CD4-positive, alpha-beta T cell (primary cell): ENCODE results near the gene TFPI. TPM values are rescaled to one million over a fixed set of nuclear protein-coding genes. Genes with fewer than 3 reads are reported as not detected.

Source experiments
- ATAC-seq: fragments of 200-7000 bp; cut with Tn5 transposase; one replicate; pipeline ENCODE4 v1.10.0; 2022; ENCODE audit warnings: mild to moderate bottlenecking; ENCODE audit not compliant: poor library complexity
- CTCF ChIA-PET: fragments of 350-600 bp; sonication (Branson Sonifier 250); formaldehyde crosslinking; loops from one replicate; lab custom pipeline; 2021; ENCODE audit warnings: antibody characterized with exemption, inconsistent platforms; lab: Charles Lee
- POLR2A ChIA-PET: fragments of 350-600 bp; sonication (Branson Sonifier 250); formaldehyde crosslinking; loops from one replicate; lab custom pipeline; 2021; ENCODE audit warnings: antibody characterized with exemption, inconsistent platforms; lab: Charles Lee
- DNase-seq, 14 experiments: peaks; one replicate each; pipeline ENCODE4 v3.0.0-alpha.2; 2013 to 2020; ENCODE audit warnings: mixed read lengths in 2 of 14
- H3K27ac ChIP-seq, 2 donors: one replicate each; pipeline versions ENCODE4 v1.5.1 to v1.7.0; 2013; ENCODE audit warnings: low read length in 2 of 2, low read depth in 1 of 2, mild to moderate bottlenecking in 1 of 2
- H3K27me3 ChIP-seq, 2 experiments: 1 replicate in 1 of 2; 2 replicates in 1 of 2; pipeline versions ENCODE4 v1.6.1 to v1.7.0; 2013; ENCODE audit warnings: low read length in 2 of 2, control low read depth in 1 of 2, mild to moderate bottlenecking in 1 of 2, moderate library complexity in 1 of 2; ENCODE audit not compliant: insufficient read depth in 2 of 2, control insufficient read depth in 1 of 2
- H3K36me3 ChIP-seq: one replicate; pipeline ENCODE4 v1.6.1; 2013; ENCODE audit warnings: low read length, control low read depth; ENCODE audit not compliant: insufficient read depth
- H3K4me1 ChIP-seq: one replicate; pipeline ENCODE4 v1.6.1; 2013; ENCODE audit warnings: low read length, control low read depth; ENCODE audit not compliant: insufficient read depth
- H3K4me3 ChIP-seq: one replicate; pipeline ENCODE4 v1.5.1; 2013; ENCODE audit warnings: mild to moderate bottlenecking, low read length, moderate library complexity
- H3K9me3 ChIP-seq, 2 experiments: 1 replicate in 1 of 2; 2 replicates in 1 of 2; pipeline versions ENCODE4 v1.6.1 to v1.7.0; 2013; ENCODE audit warnings: low read length in 2 of 2, mild to moderate bottlenecking in 2 of 2, control low read depth in 1 of 2, moderate library complexity in 1 of 2; ENCODE audit not compliant: control insufficient read depth in 1 of 2, insufficient read depth in 1 of 2
- H3K27ac Mint-ChIP-seq: one replicate; pipeline ENCODE4 v1.8.0; 2020; ENCODE audit warnings: mixed read lengths
- H3K27me3 Mint-ChIP-seq: one replicate; pipeline ENCODE4 v1.8.0; 2021; ENCODE audit warnings: mixed read lengths
- H3K36me3 Mint-ChIP-seq: one replicate; pipeline ENCODE4 v1.8.0; 2021; ENCODE audit warnings: low read depth, mixed read lengths
- H3K4me1 Mint-ChIP-seq: one replicate; pipeline ENCODE4 v1.8.0; 2021; ENCODE audit warnings: low read depth, mixed read lengths
- H3K4me3 Mint-ChIP-seq: one replicate; pipeline ENCODE4 v1.8.0; 2020; ENCODE audit warnings: mild to moderate bottlenecking, mixed read lengths
- H3K9me3 Mint-ChIP-seq: one replicate; pipeline ENCODE4 v1.8.0; 2020; ENCODE audit warnings: mixed read lengths
- intact Hi-C, 2 experiments: fragments of 100-400 bp; cut with DNase I in 1 of 2; cut with micrococcal nuclease in 1 of 2; formaldehyde crosslinking; loops; one replicate each; pipeline versions ENCODE4 v1.15.1 to v1.9.0; 2023 to 2025; cut with DNase I, micrococcal nuclease
- total RNA-seq, 174 experiments: library from RNA in 2 of 174; stranded (reverse) in 2 of 174; gene quantifications; one replicate each; pipeline ENCODE4 v1.2.3 and lab custom pipeline; 2021 to 2026
- TF ChIP-seq, protein P1 (sequence below): fragments of 200-600 bp; IDR thresholded peaks from one replicate; pipeline ENCODE4 v1.8.0; 2022; ENCODE audit warnings: antibody characterized with exemption, mild to moderate bottlenecking

Gene TFPI
- total RNA-seq, 2 experiments from 2014 or later, result 0.17 TPM; not detected in 1

DNA sequence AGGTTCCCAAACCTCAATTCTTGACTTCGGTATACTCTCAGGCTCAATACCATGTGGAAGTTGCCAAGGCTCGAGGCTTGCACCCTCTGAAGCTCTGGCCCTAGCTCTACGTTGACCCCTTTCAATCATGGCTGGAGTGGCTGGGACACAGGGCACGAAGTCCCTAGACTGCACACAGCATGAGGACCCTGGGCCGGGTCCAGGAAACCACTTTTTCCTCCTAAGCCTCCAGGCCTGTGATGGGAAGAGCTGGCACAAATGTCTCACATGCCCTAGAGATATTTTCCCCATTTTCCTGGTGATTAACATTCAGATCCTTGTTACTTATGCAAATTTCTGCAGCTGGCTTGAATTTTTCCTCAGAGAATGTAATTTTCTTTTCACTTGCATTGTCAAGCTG is 61.1 kb downstream of the TFPI start:
- Histone ChIP-seq H3K27ac (no peak overlapping the region), H3K36me3 (no peaks in the 10 kb centered on the region), H3K9me3 (no peaks in the 10 kb centered on the region), H3K4me3 (no peak overlapping the region), H3K27me3 (no peaks in the 10 kb centered on the region), H3K4me1 (no peaks in the 10 kb centered on the region)
- ATAC-seq (no peak), DNase-seq (no peak)
- no peaks in the 10 kb centered on the region for H3K36me3 Mint-ChIP-seq
- no peaks in the 10 kb centered on the region for H3K4me1 Mint-ChIP-seq
- intact Hi-C loops, result no loop called here
- H3K9me3 Mint-ChIP-seq, result no peaks in the 10 kb centered on the region
- TF ChIP-seq, protein P1, sequence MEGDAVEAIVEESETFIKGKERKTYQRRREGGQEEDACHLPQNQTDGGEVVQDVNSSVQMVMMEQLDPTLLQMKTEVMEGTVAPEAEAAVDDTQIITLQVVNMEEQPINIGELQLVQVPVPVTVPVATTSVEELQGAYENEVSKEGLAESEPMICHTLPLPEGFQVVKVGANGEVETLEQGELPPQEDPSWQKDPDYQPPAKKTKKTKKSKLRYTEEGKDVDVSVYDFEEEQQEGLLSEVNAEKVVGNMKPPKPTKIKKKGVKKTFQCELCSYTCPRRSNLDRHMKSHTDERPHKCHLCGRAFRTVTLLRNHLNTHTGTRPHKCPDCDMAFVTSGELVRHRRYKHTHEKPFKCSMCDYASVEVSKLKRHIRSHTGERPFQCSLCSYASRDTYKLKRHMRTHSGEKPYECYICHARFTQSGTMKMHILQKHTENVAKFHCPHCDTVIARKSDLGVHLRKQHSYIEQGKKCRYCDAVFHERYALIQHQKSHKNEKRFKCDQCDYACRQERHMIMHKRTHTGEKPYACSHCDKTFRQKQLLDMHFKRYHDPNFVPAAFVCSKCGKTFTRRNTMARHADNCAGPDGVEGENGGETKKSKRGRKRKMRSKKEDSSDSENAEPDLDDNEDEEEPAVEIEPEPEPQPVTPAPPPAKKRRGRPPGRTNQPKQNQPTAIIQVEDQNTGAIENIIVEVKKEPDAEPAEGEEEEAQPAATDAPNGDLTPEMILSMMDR, result no peak
- no peak overlapping the region for H3K4me3 Mint-ChIP-seq
- CTCF ChIA-PET, result no interaction called here
- POLR2A ChIA-PET, result no interaction called here
- no peak overlapping the region for H3K27ac Mint-ChIP-seq
- peaks cover 4% of the 10 kb centered on the region for H3K27me3 Mint-ChIP-seq

DNA sequence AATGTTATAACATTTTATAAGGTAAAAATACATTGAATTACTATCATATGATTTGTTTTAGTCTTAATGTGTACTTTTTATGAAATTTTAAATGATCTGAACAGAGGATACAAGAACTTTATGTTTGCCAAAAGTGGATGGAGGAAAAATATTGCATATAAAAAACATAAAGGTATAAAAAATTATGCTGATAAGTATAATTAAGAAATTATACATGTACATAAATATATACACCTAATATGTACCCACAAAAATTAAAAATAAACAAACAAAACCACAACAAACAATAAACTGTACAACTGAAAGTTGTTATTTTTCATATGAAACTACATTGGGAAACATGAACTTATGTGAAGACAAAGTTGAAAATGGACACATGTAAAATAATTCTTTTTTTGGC is 68.0 kb downstream of the TFPI start:
- POLR2A ChIA-PET, result no interaction called here
- no peak for ATAC-seq
- intact Hi-C loops, result no loop called here
- Histone ChIP-seq H3K36me3 (no peaks in the 10 kb centered on the region), H3K4me3 (no peak overlapping the region), H3K4me1 (no peaks in the 10 kb centered on the region), H3K9me3 (no peaks in the 10 kb centered on the region), H3K27ac (no peak overlapping the region), H3K27me3 (no peaks in the 10 kb centered on the region)
- no peak for DNase-seq
- Mint-ChIP-seq H3K4me1 (no peaks in the 10 kb centered on the region), H3K4me3 (no peak overlapping the region), H3K36me3 (no peaks in the 10 kb centered on the region), H3K27ac (no peak overlapping the region), H3K9me3 (no peaks in the 10 kb centered on the region), H3K27me3 (no peaks in the 10 kb centered on the region)
- CTCF ChIA-PET, result no interaction called here
- TF ChIP-seq, protein P1, result no peak

DNA sequence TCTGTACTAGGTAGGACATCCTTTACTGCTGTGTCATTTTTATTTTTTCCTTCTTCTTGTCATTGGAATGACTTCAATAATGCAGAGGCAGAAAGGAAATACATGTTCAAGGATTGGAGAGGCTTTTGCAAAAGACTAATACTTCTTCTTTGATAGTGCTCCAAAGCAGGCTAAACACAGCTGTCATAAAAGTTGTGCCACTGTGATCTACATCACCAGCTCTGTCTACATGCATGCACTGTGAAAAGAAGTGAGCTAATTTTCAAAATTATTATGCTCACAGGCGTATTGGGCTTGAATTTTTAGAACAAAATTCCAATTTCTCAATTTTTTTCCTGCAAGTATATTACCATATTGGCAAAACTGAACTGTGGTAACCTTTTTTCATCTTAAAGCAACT is 68.7 kb downstream of the TFPI start:
- Mint-ChIP-seq H3K27ac (no peak overlapping the region), H3K9me3 (no peaks in the 10 kb centered on the region), H3K27me3 (no peaks in the 10 kb centered on the region), H3K4me1 (no peaks in the 10 kb centered on the region), H3K4me3 (no peak overlapping the region), H3K36me3 (no peaks in the 10 kb centered on the region)
- DNase-seq (no peak), ATAC-seq (no peak)
- no peaks in the 10 kb centered on the region for H3K36me3 ChIP-seq
- H3K27ac ChIP-seq, result no peak overlapping the region
- CTCF ChIA-PET, result no interaction called here
- POLR2A ChIA-PET, result no interaction called here
- TF ChIP-seq, protein P1, result no peak
- H3K4me1 ChIP-seq, result no peaks in the 10 kb centered on the region
- intact Hi-C loops, result no loop called here
- no peak overlapping the region for H3K4me3 ChIP-seq
- H3K27me3 ChIP-seq, result no peaks in the 10 kb centered on the region
- H3K9me3 ChIP-seq, result no peaks in the 10 kb centered on the region
